ENCODE data around the gene PTK7.
"Not testable (repeated sequence)": the region's sequence is repeated elsewhere in the genome, so short reads cannot be mapped to it uniquely, and the experiment has no call there.

Gene PTK7

GRCh38 chr6:43088654-43089056, 12.5 kb downstream of the PTK7 start:
- no peak for DNase-seq

DNA sequence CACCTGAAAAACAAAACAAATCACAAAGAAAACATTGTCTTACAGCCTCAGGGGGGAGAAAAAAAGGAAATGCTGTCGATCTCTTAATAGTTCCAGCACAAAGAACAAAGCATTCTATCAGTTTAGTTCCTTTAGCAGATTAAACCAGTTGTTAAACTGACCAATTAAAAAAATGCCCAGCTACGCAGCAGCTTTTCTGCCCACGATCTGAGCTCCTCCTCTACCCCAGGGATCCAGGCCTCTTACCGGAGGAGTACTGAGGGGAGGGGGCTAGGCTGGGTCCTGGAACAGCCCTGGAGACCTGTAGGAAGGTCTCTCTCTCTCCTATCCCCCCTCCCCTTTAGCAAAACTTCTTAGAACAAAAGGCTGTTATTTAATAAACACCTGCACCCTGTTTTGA, 13.4 kb downstream of the PTK7 start:
- no peak for DNase-seq

DNA sequence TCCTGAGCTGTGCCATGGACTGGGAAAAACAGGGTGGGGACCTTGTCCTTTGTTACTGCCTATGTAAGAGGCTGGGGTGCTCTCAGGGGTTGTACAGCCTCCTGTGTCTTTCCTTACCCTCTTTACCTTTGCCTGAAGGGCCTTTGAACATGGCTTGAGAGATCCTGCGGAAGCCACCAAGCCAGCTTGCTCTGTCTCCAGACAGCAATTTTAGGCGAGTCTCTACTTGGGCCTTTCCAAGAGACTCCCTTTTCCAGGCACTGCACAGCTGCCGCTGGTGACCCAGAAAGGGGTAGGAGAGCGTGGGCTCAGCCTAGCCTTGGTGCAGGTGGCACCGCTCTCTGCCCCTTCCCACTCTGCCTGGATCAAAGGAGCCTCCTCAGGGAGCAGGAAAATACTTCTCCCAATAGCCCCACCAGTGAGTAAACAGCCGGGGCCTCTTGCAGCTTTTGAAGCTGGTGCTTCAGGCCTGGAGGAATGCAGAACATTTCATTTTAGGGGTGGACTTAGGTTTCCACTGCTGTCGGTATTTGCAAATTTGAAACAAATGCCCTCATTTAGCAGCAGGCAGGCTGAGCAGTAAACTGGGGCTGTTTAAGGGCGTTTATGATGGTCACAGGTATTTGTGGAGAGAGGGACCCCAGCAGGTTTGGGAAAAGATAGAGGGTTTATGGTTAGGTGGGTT, 13.9 kb downstream of the PTK7 start:
- peak; percentile 48 for DNase-seq

- peak; percentile 45 for DNase-seq
Observed at GRCh38 chr6:43090559-43090956, 14.4 kb downstream of the PTK7 start.

DNA sequence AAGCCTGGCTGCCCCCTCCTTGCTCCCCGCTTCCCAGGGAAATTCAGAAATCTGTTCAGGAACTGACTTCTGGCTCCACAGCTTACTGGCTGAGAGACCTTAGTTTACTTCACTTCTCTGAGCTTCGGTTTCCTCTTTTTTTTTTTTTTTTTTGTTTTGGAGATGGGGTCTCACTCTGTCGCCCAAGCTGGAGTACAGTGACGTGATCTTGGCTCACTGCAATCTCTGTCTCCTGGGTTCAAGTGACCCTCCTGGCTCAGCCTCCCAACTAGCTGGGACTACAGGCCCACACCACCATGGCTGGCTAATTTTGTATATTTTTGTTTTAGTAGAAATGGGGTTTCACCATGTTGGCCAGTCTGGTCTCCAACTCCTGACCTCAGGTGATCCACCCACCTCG, 14.9 kb downstream of the PTK7 start:
- no peak for DNase-seq

- no peak for DNase-seq
Observed at GRCh38 chr6:43091436-43091991, 15.4 kb downstream of the PTK7 start.

- DNase-seq: no peak
Observed at GRCh38 chr6:43092635-43093034, 16.5 kb downstream of the PTK7 start.

DNA sequence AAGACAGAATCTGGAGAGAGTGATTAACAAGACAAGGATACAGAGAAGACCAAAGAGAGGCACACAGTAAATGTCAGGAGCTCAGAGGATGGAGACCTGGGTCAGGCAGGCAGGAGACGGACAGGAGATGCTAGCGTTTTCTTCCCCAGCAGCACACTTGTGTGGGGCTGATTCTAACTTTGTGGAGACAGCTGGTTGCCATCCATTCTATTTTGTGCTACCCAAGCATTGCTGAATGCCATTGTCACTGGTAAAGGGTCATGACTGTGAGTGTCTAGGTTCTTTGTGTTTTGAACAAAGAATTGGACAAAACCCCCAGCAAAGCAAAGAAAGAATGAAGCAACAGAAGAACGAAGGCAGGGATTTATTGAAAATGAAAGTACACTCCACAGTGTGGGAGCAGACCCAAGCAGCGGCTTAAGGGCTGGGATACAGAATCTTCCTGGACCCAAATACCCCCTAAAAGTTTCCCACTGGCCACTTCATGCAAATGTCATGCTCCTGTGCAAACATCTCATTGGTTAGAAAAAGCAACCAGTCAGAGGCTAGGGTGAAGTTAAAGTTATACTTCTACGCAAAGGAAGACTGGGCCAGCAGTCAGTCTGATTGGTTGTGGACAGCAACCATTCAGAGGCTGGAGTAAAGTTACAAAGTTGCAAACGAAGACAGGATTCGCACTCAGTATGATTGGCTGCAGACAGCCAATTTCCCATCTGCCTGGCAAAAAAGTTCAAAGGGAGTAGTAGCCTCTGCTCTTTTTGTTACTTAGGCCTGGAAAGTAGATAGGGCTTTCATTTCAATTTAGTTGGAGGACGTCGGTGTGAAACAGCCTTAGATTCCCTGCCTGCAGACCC, 17.5 kb downstream of the PTK7 start:
- DNase-seq: no peak

GRCh38 chr6:43095939-43096338, 19.8 kb downstream of the PTK7 start:
- peak; percentile 7 for DNase-seq

DNA sequence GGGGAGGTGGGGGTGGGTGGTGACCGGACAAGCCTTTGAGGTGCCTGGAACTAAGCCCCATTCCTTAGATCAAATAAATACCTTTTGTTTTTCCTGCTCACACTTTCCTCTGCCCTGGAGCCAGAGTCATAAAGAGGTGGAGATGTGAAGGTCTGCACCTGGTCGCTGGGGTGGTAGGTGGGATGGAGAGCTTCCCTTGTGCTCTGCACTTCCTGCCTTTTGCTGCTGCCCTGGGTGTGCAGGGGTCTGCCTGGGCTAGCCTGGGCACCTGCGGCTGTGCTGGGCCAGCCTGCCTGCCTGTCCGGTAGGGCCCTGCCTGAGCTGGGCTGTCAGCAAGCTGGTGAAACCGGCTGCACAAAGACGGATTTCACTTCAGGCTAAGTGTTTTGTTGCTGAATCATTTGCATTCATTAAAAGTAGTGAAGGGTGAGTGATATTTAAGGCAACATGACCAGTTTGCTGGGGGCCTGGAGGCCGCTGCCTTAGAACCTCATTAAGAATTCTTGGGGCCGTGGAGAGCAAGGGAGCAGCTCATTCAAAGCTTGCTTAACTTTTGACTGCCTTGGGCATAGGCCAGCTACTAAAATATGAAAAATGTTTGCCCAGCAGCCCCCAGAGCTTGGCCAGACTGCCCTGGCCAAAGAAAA, 20.5 kb downstream of the PTK7 start:
- peak; percentile 36 for DNase-seq

DNA sequence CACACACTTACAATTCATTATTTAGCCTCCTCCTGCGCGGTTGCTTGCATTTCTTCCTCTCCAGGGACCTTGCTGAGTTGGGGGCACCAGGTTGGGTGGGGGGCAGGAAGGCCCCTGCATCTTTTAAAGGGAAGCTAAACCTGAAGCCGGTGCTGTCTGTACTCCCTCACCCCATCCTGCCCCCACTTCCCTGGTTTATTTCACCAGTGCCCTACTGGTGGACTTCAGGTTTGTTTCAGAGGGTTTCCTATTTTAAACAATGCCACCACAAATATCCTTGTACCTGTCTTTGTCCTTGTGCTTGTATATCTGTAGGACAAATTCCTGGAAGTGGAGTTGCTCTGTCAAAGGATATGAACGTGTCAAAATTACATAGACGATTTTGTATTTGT, 21.0 kb downstream of the PTK7 start:
- DNase-seq: no peak

GRCh38 chr6:43097502-43097901, 21.4 kb downstream of the PTK7 start:
- no peak for DNase-seq

DNA sequence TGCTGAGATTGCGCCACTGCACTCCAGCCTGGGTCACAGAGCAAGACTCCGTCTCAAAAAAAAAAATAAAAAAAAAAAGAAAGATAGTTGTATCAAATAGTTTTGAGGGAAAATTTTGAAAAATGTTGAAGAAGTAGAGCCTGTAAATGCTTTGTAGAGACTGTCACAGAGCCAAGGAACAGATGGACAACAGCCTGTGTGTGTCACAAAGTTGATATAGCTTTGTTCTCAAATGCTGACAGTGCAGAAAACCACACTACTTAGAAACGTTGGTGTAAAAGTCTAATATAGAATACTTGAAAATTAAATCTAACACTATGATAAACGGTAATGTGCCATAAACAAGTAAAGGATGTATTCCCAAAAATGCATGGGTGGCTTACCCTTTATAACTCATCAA, 25.4 kb downstream of the PTK7 start:
- no peak for DNase-seq

- no peak for DNase-seq
Observed at GRCh38 chr6:43103253-43103876, 27.3 kb downstream of the PTK7 start.

GRCh38 chr6:43105538-43106222, 29.6 kb downstream of the PTK7 start:
- DNase-seq: no peak

- no peak for DNase-seq
Observed at GRCh38 chr6:43107344-43108062, 31.4 kb downstream of the PTK7 start.

- peak; percentile 89 for DNase-seq
Observed at GRCh38 chr6:43113431-43114260, 37.5 kb downstream of the PTK7 start.

DNA sequence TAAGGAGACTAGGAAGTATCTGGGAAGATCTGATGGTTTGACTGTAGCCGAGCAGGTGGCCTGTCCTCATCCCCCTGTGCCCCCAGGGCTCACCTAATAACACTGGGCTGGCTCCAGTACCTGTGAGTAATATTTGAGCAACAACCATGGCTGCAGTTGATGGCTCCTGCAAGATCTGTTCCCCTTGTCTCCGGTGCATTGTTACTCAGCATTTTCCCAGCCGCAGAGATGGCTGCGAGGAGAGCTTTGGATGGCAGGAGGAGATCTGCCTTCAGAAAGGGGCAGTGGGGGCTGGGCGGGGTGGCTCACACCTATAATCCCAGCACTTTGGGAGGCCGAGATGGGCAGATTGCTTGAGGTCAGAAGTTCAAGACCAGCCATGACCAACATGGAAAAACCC, 39.3 kb downstream of the PTK7 start:
- DNase-seq: no peak

GRCh38 chr6:43117466-43117865, 41.4 kb downstream of the PTK7 start:
- not testable (repeated sequence) for DNase-seq

DNA sequence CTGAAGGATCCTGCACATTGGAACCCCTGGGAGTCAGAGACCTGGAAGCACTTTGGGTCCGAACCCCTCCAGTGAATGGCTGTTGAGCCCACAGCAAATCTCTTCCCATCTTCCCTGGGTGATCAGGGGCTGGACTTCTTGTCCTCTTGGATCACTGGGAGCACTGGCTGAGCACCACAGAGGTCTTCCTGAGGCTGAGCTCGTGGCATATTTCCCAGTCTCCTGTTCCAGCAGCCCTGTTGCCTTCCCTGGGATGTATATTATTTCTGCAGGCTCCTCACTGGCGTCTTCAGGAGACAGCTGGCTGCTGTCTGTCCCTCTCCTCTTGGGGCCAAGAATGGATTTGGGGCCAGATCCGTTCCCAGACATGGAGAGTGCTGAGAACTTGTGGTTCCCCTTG, 43.4 kb downstream of the PTK7 start:
- no peak for DNase-seq

Measured in DMS79 (cell line).